Liver (tissue), 3 donors: ENCODE results near the gene GRWD1.

Experiments used
- EGR1 ChIP-seq, 2 donors: IDR thresholded peaks; 2 replicates each; pipeline ENCODE4 v1.6.1; 2016 to 2018; ENCODE audit warnings: antibody characterized with exemption in 2 of 2, low read depth in 2 of 2
- GABPA ChIP-seq, 2 donors: IDR thresholded peaks in 1 of 2; conservative IDR thresholded peaks in 1 of 2; 2 replicates each; pipeline ENCODE4 v1.6.1; 2016; ENCODE audit warnings: antibody characterized with exemption in 2 of 2, mild to moderate bottlenecking in 1 of 2, moderate library complexity in 1 of 2
- HNF4A ChIP-seq, 2 donors: conservative IDR thresholded peaks; 2 replicates each; pipeline ENCODE4 v1.6.1; 2016; ENCODE audit warnings: antibody characterized with exemption in 2 of 2, mild to moderate bottlenecking in 2 of 2
- HNF4G ChIP-seq: IDR thresholded peaks from 2 replicates; pipeline ENCODE4 v1.6.1; 2016; ENCODE audit warnings: antibody characterized with exemption
- JUND ChIP-seq, 2 donors: IDR thresholded peaks; 2 replicates each; pipeline ENCODE4 v1.6.1; 2016; ENCODE audit warnings: antibody characterized with exemption in 2 of 2
- RXRA ChIP-seq, 2 donors: IDR thresholded peaks; 2 replicates each; pipeline ENCODE4 v1.6.1; 2017 to 2018; ENCODE audit warnings: antibody characterized with exemption in 2 of 2, mild to moderate bottlenecking in 1 of 2
- SP1 ChIP-seq: IDR thresholded peaks from 2 replicates; pipeline ENCODE4 v1.6.1; 2018; ENCODE audit warnings: antibody characterized with exemption, mild to moderate bottlenecking
- TAF1 ChIP-seq: conservative IDR thresholded peaks from 2 replicates; pipeline ENCODE4 v1.6.1; 2016; ENCODE audit warnings: antibody characterized with exemption, mild to moderate bottlenecking
- YY1 ChIP-seq: IDR thresholded peaks from 2 replicates; pipeline ENCODE4 v1.6.1; 2016; ENCODE audit warnings: antibody characterized with exemption, mild to moderate bottlenecking
- TF ChIP-seq, protein P1 (sequence below): fragments of 150-350 bp; IDR thresholded peaks from 2 replicates; pipeline ENCODE4 v1.5.1; 2017; ENCODE audit warnings: improper control_type of control experiment, low read depth, low read length; ENCODE audit not compliant: missing input control
- TF ChIP-seq, protein P2 (sequence below): IDR thresholded peaks from 2 replicates; pipeline ENCODE4 v1.6.1; 2016; ENCODE audit warnings: antibody characterized with exemption
- TF ChIP-seq, protein P3 (sequence below): IDR thresholded peaks from 2 replicates; pipeline ENCODE4 v1.6.1; 2016; ENCODE audit warnings: antibody characterized with exemption, mild to moderate bottlenecking
- donor health status: healthy.
- donor health status: healthy.

DNA sequence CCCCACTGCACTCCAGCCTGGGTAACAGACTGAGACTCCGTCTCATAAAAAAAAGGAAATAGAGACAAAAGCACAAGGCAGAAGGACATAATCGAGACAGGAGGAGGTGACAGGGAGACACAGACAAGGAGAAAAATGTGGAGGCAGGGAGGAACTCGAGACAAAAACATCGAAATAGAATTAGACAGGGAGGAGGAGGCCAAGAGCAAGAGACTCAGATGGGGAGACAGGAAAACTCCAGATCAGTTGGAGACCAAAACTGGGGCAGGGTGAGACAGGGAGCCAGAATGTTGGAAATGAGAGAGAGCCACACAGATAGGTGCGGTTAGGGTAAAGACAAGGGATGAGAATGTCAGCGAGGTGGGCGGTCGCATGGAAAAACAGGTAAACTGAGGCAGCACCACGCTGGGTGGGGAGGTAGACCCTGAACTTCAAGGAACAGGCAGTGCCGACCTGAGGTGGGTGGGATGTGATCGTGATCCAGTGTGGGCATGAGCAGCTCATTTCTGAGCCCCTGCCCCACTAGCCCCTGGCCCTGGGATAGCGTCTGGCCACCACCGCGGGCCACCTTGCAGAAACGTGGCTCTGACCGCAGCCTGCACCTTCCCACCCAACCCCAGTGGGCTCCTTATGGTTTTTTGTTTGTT, 38.6 kb downstream of the GRWD1 start:
- TF ChIP-seq, protein P1, sequence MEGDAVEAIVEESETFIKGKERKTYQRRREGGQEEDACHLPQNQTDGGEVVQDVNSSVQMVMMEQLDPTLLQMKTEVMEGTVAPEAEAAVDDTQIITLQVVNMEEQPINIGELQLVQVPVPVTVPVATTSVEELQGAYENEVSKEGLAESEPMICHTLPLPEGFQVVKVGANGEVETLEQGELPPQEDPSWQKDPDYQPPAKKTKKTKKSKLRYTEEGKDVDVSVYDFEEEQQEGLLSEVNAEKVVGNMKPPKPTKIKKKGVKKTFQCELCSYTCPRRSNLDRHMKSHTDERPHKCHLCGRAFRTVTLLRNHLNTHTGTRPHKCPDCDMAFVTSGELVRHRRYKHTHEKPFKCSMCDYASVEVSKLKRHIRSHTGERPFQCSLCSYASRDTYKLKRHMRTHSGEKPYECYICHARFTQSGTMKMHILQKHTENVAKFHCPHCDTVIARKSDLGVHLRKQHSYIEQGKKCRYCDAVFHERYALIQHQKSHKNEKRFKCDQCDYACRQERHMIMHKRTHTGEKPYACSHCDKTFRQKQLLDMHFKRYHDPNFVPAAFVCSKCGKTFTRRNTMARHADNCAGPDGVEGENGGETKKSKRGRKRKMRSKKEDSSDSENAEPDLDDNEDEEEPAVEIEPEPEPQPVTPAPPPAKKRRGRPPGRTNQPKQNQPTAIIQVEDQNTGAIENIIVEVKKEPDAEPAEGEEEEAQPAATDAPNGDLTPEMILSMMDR, result no peak
- TF ChIP-seq, protein P2, sequence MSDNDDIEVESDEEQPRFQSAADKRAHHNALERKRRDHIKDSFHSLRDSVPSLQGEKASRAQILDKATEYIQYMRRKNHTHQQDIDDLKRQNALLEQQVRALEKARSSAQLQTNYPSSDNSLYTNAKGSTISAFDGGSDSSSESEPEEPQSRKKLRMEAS, result no peak
- TF ChIP-seq YY1 (no peak), GABPA (IDR thresholded peaks at IDR 0.05 in 1 of 2, conservative IDR thresholded peaks at IDR 0.05 in 1 of 2) (no peak), EGR1 (IDR thresholded peaks at IDR 0.05; ENCODE audit: low read depth in 2 of 2) (no peak), TAF1 (no peak), JUND (IDR thresholded peaks at IDR 0.05) (no peak), RXRA (IDR thresholded peaks at IDR 0.05) (no peak), HNF4G (no peak), HNF4A (conservative IDR thresholded peaks at IDR 0.05) (no peak), SP1 (no peak)
- TF ChIP-seq, protein P3, sequence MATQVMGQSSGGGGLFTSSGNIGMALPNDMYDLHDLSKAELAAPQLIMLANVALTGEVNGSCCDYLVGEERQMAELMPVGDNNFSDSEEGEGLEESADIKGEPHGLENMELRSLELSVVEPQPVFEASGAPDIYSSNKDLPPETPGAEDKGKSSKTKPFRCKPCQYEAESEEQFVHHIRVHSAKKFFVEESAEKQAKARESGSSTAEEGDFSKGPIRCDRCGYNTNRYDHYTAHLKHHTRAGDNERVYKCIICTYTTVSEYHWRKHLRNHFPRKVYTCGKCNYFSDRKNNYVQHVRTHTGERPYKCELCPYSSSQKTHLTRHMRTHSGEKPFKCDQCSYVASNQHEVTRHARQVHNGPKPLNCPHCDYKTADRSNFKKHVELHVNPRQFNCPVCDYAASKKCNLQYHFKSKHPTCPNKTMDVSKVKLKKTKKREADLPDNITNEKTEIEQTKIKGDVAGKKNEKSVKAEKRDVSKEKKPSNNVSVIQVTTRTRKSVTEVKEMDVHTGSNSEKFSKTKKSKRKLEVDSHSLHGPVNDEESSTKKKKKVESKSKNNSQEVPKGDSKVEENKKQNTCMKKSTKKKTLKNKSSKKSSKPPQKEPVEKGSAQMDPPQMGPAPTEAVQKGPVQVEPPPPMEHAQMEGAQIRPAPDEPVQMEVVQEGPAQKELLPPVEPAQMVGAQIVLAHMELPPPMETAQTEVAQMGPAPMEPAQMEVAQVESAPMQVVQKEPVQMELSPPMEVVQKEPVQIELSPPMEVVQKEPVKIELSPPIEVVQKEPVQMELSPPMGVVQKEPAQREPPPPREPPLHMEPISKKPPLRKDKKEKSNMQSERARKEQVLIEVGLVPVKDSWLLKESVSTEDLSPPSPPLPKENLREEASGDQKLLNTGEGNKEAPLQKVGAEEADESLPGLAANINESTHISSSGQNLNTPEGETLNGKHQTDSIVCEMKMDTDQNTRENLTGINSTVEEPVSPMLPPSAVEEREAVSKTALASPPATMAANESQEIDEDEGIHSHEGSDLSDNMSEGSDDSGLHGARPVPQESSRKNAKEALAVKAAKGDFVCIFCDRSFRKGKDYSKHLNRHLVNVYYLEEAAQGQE, result no peak
